ENCODE measurements around the gene OPRD1.

Gene OPRD1

GRCh38 chr1:28887419-28887834 is 75.5 kb downstream of the OPRD1 start:
- no peak for DNase-seq

GRCh38 chr1:28887835-28888682 is 76.1 kb downstream of the OPRD1 start:
- DNase-seq = no peak

GRCh38 chr1:28888915-28889314 is 76.9 kb downstream of the OPRD1 start:
- no peak for DNase-seq

- no peak for DNase-seq
Observed at GRCh38 chr1:28889357-28889756, 77.4 kb downstream of the OPRD1 start.

GRCh38 chr1:28890435-28890834 is 78.5 kb downstream of the OPRD1 start:
- DNase-seq = no peak

GRCh38 chr1:28890836-28891235 is 78.9 kb downstream of the OPRD1 start:
- DNase-seq = no peak

- no peak for DNase-seq
Observed at GRCh38 chr1:28891256-28891655, 79.3 kb downstream of the OPRD1 start.

- DNase-seq = peak; percentile 62
Observed at GRCh38 chr1:28893403-28894102, 81.6 kb downstream of the OPRD1 start.

GRCh38 chr1:28894785-28895184 is 82.8 kb downstream of the OPRD1 start:
- no peak for DNase-seq

- peak; percentile 29 for DNase-seq
Observed at GRCh38 chr1:28895896-28896608, 84.1 kb downstream of the OPRD1 start.

- DNase-seq = no peak
Observed at GRCh38 chr1:28896609-28896986, 84.6 kb downstream of the OPRD1 start.

GRCh38 chr1:28897789-28898188 is 85.8 kb downstream of the OPRD1 start:
- DNase-seq = no peak

GRCh38 chr1:28898405-28898881 is 86.5 kb downstream of the OPRD1 start:
- no peak for DNase-seq

- DNase-seq = no peak
Observed at GRCh38 chr1:28899267-28899666, 87.3 kb downstream of the OPRD1 start.

- DNase-seq = no peak
Observed at GRCh38 chr1:28900562-28900961, 88.6 kb downstream of the OPRD1 start.

- no peak for DNase-seq
Observed at GRCh38 chr1:28902738-28903137, 90.8 kb downstream of the OPRD1 start.

- no peak for DNase-seq
Observed at GRCh38 chr1:28905921-28906666, 94.1 kb downstream of the OPRD1 start.

- no peak for DNase-seq
Observed at GRCh38 chr1:28909198-28909597, 97.2 kb downstream of the OPRD1 start.

GRCh38 chr1:28910379-28911115 is 98.6 kb downstream of the OPRD1 start:
- DNase-seq = no peak

- DNase-seq = no peak
Observed at GRCh38 chr1:28913786-28914227, 101.8 kb downstream of the OPRD1 start.

- DNase-seq = peak; percentile 96
Observed at GRCh38 chr1:28914228-28915030, 102.5 kb downstream of the OPRD1 start, which contains the start of gene EPB41. TSS of gene EPB41 (plus strand) at chr1:28914569. CDS start at chr1:28987438, 72,869 bp downstream.

Measured in fibroblast of skin of right biceps (primary cell).